Activated effector memory CD4-positive, alpha-beta T cell treated with Interleukin-2 at 50 U/mL for 16 hours (primary cell): ENCODE data around the gene BANF2.
"Not testable (repeated sequence)": the region's sequence is repeated elsewhere in the genome, so short reads cannot be mapped to it uniquely, and the experiment has no call there.

ENCODE experiments used
- DNase-seq: peaks from one replicate; pipeline ENCODE4 v3.0.0-alpha.2; 2020

The BANF2 gene

GRCh38 chr20:17683218-17684076 is 16.3 kb upstream of the BANF2 start:
- no peak for DNase-seq

- no peak for DNase-seq
These were observed 15.5 kb upstream of the BANF2 start for GRCh38 chr20:17684077-17684888.

- DNase-seq = no peak
These were observed 14.6 kb upstream of the BANF2 start for GRCh38 chr20:17685168-17685567.

- DNase-seq = no peak
These were observed 12.0 kb upstream of the BANF2 start for GRCh38 chr20:17687800-17688199.

GRCh38 chr20:17688965-17689364 is 10.8 kb upstream of the BANF2 start:
- DNase-seq = no peak

GRCh38 chr20:17690144-17690543 is 9.6 kb upstream of the BANF2 start:
- DNase-seq = no peak

GRCh38 chr20:17691758-17692157 is 8.0 kb upstream of the BANF2 start:
- DNase-seq = no peak

GRCh38 chr20:17693444-17694001 is 6.2 kb upstream of the BANF2 start:
- DNase-seq = no peak

GRCh38 chr20:17694767-17695166 is 5.0 kb upstream of the BANF2 start:
- no peak for DNase-seq

GRCh38 chr20:17696287-17696686 is 3.5 kb upstream of the BANF2 start:
- no peak for DNase-seq

- no peak for DNase-seq
These were observed 2.6 kb upstream of the BANF2 start for GRCh38 chr20:17697171-17697570.

GRCh38 chr20:17698384-17698783 is 1.4 kb upstream of the BANF2 start:
- DNase-seq = no peak

- DNase-seq = no peak
These were observed 871 bp downstream of the BANF2 start for GRCh38 chr20:17700637-17701036.

- no peak for DNase-seq
These were observed 2.1 kb downstream of the BANF2 start for GRCh38 chr20:17701826-17702225.

GRCh38 chr20:17704589-17705317 is 5.0 kb downstream of the BANF2 start:
- no peak for DNase-seq

GRCh38 chr20:17705916-17706315 is 6.2 kb downstream of the BANF2 start:
- no peak for DNase-seq

- no peak for DNase-seq
These were observed 6.9 kb downstream of the BANF2 start for GRCh38 chr20:17706632-17707031.

- not testable (repeated sequence) for DNase-seq
These were observed 8.2 kb downstream of the BANF2 start for GRCh38 chr20:17707951-17708350.

GRCh38 chr20:17708675-17709360 is 9.1 kb downstream of the BANF2 start:
- DNase-seq = no peak

- DNase-seq = no peak
These were observed 9.9 kb downstream of the BANF2 start for GRCh38 chr20:17709361-17710293.
